Adipose tissue (tissue), 3 donors: ENCODE results near the gene TRABD2B. TPM values are rescaled to one million over a fixed set of nuclear protein-coding genes. Genes with fewer than 3 reads are reported as not detected.

Source experiments
- H3K27ac ChIP-seq: one replicate; pipeline ENCODE4 v1.5.1; 2013; ENCODE audit warnings: low read depth, low read length
- WGBS, 3 donors: extraction: QIAGEN DNeasy Blood & Tissue Kit; methylation state at CpG; one replicate each; pipeline ENCODE4 v1.1.7; 2013; 5-methylcytosine and 5-hydroxymethylcytosine counted together
- polyA plus RNA-seq, 3 donors: library from polyadenylated mRNA; stranded (reverse); fragments of 200-250 nt; gene quantifications; one replicate each; pipeline ENCODE4 v1.2.3, GENCODE V29; 2013
- donor health status: healthy with polysubstance abuse.
- donor health status: Bipolar disorder and iron deficiency.
- donor health status: healthy.

The TRABD2B gene
- polyA plus RNA-seq, 3 donors, result 0.46 to 2.4 (median 1.0) TPM

GRCh38 chr1:47906009-47906432 is 91.2 kb downstream of the TRABD2B start:
- WGBS, 3 donors, result 47 to 78% (median 67%) methylated on average over 4 of the region's 4 CpGs
- no peak overlapping the region for H3K27ac ChIP-seq

DNA sequence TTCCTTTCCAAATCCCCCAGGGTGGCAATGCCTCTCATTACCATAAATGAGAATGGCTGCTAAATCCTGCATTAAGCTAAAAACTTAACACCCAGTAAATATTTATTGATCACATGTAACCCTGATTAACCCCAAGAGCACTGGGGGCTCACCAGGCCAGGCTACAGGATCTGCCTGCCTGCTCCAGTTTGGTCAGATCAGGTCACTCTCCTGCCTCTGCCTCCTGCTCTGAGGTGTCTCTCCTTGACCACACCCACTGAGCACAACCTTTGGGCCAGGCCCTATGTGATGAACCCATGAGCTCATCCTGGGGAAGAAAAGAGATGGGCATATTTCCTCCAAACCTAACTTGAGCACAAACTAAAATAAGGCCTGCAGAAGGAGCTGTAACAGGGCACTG is 93.5 kb downstream of the TRABD2B start:
- H3K27ac ChIP-seq, result no peak overlapping the region

- no peak overlapping the region for H3K27ac ChIP-seq
- WGBS, 3 donors, result 92 to 99% (median 93%) methylated on average over 3 of the region's 3 CpGs
Measured at GRCh38 chr1:47901001-47901575, 96.1 kb downstream of the TRABD2B start.

GRCh38 chr1:47898133-47898845 is 98.9 kb downstream of the TRABD2B start:
- 75 to 76% (median 76%) methylated on average over 6 of the region's 6 CpGs for WGBS, 3 donors
- no peak overlapping the region for H3K27ac ChIP-seq

DNA sequence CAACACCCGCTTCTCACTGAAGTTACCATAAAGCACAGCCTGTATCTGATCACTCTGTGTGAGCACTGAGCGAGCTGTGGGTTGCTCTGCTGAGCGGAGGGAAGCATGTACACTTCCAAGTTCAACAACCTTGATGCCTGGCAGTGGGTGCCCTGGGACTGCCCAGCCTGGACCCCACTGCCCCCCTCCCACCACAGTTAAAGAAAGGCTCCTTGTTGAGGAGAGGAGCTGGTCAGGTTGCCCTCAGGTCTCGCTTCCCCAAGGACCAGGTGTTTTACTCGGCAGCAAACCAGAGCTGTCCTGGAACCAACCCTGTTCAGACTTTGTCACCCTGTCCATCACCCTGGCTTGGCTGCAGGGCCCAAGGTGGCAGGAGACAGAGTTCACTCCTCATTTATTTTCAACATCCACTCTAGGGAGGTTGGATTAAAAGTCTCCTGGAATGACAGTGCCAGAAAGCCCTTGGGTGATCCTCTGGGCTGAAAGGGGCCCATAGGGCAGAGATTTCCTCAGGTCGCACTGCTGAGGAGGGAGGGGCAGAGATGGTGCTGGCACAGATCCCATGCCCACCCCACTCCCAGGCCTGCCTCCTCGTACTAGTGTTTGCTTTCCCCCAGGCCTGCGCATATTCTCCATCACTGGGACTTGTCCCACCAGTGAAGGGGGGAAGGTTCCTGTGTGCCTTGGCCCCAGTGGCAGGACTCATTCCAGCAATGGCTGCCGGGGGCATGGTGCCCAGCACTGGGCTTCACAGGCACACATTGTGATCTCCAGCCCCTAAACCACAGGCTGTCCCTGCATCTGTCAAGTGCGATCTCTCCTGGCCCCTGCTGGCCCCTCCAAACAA is 101.7 kb downstream of the TRABD2B start:
- H3K27ac ChIP-seq, result no peak overlapping the region
- WGBS, 3 donors, result 80 to 93% (median 91%) methylated on average over 10 of the region's 10 CpGs

DNA sequence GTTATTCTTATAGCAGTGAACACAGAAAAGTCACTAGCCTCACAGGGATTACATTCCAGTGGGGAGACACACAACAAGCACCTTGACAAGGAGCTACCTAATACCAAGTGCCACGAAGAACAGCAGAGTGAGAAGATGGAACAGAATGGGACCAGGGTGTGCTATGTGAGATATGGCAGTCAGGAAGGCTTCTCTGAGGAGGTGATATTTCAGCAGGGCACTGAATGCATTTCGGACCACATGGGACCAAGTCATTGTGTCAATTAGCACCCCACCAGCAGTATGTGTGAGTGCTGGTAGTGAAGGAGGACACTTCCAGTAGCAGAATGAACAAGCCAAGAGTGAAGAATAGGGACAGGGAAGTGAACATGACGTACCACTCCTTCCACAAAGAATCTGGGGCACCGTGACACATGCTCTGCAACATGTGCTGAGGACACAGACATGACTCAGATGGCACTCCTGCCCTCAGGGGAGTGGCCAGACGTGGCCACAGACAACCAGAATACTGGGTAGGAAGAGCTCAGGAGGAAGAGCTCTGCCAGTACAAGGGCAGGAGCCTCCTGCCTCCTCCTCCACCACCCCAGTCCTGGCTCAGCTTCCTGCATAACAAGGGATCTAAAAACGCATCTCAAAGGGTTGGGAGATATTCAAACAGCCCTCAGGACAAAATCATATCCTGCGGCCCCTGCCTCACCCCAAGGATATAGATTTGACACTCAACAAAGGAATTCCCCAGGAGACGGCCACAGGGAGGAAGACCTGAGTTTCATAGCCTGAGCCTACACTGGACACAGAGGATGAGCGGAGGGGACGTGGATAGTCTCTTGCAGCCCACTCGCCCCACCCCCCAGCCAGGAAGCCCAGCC is 102.5 kb downstream of the TRABD2B start:
- 61 to 71% (median 68%) methylated on average over 11 of the region's 11 CpGs for WGBS, 3 donors
- no peak overlapping the region for H3K27ac ChIP-seq

DNA sequence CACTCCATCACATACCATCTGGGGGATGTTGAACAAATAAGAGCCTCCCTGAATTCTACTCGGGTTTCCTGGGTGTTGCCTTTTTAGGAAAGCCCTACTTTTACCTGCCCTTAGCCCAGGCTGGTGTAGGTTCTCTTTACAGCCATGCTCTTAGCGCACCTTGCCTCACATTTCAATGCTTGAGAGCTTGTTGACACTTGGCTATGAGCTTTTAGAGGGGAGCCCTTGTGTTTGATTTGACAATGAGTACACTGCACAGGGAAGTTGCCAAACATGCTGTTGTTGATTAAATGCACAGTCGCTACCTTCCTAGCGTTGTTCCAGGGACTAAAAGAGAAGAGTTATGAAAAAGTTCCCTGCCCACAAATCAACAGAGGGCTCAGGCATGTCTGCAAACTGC is 103.8 kb downstream of the TRABD2B start:
- WGBS, 3 donors, result 59 to 78% (median 72%) methylated on average over 4 of the region's 4 CpGs
- no peak overlapping the region for H3K27ac ChIP-seq

DNA sequence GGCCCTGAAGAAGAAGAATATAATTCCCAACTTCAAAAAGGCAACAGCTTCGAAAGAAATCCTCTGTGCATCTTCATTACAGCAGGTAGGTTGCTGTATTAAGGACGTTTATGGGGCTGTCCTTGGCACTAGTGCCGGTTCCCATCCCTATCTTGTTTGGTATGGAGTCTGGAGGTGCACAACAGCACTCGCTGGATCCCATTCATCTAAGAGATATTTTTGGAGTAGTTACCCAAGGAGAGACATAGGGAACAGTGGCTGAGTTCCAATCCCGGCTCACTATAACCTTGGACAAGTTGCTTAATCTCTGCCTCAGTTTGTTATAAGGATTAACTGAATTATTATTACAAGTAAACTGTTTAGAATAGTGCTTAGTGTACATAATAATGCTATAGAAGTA is 106.4 kb downstream of the TRABD2B start:
- H3K27ac ChIP-seq, result no peak overlapping the region
- 83 to 91% (median 90%) methylated on average over 5 of the region's 5 CpGs for WGBS, 3 donors

DNA sequence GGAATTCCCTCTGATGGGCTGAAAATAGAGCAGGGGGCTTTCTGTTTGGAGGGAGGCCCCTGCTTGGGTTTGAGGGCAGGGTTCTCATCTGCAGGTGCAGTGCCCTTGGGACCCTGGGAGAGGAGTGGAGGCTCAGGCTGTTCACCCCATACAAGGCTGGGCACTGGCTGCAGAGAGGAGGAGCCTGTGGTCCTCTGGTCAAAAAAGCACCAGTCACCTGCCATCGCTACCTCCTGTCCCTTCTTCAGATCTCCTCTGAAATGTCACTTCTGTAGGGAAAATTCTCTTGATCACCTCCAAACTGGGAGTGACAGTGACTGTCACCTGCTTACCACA is 108.9 kb downstream of the TRABD2B start:
- H3K27ac ChIP-seq, result no peak overlapping the region
- WGBS, 3 donors, result 93 to 100% (median 97%) methylated on average over 1 of the region's 1 CpG

DNA sequence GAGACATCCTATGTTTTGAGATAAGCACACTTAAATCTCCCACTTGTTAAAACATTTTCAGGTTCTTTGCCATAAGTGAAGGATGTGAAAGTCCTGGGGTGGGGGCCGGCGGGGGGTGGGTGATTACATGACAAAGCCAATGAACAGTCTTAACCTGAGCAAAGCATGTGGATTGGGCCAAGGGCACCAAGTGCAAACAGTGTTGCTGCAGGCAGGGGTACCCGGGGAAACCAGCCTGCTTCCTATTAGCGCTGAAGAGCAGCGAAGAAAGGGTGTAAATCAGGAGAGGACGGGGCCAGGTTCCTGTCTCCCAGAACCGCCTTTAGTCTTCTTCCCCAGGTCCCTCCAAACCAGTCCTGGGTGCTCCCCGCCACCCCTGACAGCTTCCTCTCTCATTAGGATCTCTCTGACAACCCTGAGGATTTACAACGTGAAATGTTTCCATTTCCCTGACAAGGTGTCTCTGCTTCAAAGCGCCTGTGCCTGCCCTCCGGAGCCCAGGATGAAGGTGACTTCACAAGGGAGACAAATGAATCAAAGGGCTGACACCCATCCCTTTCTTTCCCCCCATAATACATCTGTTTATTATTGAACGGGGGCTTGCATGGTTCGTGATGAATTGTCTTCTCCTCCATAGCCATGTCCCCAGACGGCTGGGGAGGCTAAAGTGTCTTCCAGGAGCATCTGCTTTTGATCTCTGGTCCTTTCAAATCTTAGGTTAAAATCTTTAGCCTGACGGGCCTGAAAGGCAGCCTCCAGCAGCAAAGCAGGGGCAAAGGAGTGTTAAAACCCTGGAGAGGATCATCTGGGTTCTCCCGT is 109.5 kb downstream of the TRABD2B start:
- H3K27ac ChIP-seq, result no peak overlapping the region
- WGBS, 3 donors, result 57 to 69% (median 65%) methylated on average over 16 of the region's 16 CpGs

DNA sequence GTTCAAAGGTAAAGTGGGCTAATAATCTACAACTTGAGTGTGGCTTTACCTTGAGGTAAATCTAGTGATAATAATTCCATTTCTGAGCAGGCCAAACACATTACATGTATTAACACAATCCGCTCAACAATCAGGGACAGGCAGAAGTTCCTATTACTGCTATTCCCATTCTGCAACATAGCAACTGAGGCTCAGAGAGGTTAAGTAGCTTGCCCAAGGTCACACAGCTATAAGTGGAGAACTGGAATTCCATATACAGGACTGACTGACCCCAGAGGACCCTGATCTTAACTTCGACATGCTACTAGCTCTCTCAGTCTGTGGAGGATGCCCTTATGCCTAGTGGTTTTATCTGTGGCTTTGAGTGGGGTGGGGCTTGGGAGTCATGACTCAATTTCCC is 110.1 kb downstream of the TRABD2B start:
- no peak overlapping the region for H3K27ac ChIP-seq
- 48 to 68% (median 61%) methylated on average over 2 of the region's 2 CpGs for whole genome bisulfite sequencing, 3 donors

- WGBS, 3 donors, result 70 to 83% (median 78%) methylated on average over 7 of the region's 7 CpGs
- no peak overlapping the region for H3K27ac ChIP-seq
Measured at GRCh38 chr1:47886141-47886540, 111.0 kb downstream of the TRABD2B start.

DNA sequence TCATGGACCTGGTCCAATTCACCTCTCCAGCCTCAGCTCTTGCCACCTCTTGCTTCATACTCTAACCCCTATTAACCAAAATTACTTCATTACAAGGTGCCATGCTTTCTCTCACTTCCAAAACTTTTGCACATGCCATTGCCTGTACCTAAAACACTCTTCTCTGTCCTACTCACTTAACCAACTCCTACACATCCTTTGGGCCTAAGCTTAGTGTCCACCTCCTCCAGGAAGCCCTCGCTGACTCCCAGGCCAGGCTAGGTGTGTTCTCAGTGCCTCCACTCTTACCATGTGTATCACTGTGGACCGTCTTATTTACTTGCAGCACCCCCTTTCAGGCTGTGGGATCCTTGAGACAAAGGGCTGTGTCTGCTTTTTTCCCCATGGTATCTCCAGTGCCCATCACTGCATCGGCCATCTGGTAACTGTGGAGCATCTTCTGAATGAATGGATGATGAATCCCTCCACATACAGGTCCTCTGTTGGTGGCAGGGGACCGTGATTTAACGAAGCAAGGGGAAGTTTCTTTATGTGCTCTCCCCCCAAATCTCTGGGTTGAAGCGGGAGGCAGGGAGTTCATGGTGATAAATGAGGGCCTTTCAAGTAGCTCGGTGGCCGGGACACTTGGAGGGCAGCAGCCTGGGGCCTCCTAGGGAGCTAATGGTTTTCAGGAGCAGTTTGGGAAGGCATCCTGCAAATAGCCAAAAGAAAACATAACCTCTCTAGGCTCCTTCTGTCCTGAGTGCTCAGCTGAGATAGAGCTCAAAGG is 111.9 kb downstream of the TRABD2B start:
- H3K27ac ChIP-seq, result no peak overlapping the region
- 69 to 90% (median 89%) methylated on average over 8 of the region's 8 CpGs for WGBS, 3 donors

DNA sequence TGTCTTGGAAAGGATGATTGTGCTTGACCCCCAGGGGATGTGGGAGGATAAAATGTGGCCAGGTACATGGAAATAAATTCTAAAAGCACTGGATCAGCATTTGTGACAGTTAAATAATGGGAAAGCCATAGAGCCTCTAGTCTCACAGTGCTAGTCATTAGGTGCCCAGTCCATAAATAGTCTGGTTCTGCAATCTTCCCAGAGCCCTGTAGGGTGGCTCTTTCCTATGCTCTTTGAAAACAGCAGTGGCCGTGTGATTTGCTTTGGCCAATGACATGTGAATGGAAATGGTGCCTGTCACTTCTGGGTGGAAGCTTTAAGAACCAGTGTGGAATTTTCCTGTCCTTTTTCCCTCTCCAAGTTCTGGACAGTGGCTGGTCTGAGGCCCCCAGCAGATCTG is 113.2 kb downstream of the TRABD2B start:
- H3K27ac ChIP-seq, result no peak overlapping the region
- WGBS, 3 donors, result 72 to 97% (median 81%) methylated on average over 1 of the region's 1 CpG

GRCh38 chr1:47881505-47882442 is 115.4 kb downstream of the TRABD2B start:
- no peak overlapping the region for H3K27ac ChIP-seq

GRCh38 chr1:47876587-47876963 is 120.6 kb downstream of the TRABD2B start:
- WGBS, 3 donors, result 69 to 91% (median 86%) methylated on average over 4 of the region's 4 CpGs
- H3K27ac ChIP-seq, result no peak overlapping the region

More at GRCh38 chr1:47881505-47882442, 115.4 kb downstream of the TRABD2B start:
- 62 to 86% (median 75%) methylated on average over 17 of the region's 17 CpGs for WGBS, 3 donors
